Neural cell (in vitro differentiated cells): ENCODE results near the gene TXNIP. TPM values are rescaled to one million over a fixed set of nuclear protein-coding genes. Genes with fewer than 3 reads are reported as not detected.

Experiments
- polyA plus RNA-seq: library from polyadenylated mRNA; depleted of rRNA; stranded (reverse); fragments of >200 nt; gene quantifications from 2 replicates; pipeline ENCODE4 v1.2.3, GENCODE V29; 2014

The TXNIP gene
- polyA plus RNA-seq, 1 donor from 2014 or later = 140 TPM

Other genes starting within 250 kb of the TXNIP start
- 22.3 and 25.7 TPM in 2 replicates for gene RNF115, start 172.5 kb downstream of the TXNIP start, polyA plus RNA-seq
- gene POLR3C, start 172.4 kb downstream of the TXNIP start, polyA plus RNA-seq = 30.1 and 33.1 TPM in 2 replicates
- gene NUDT17, start 150.9 kb downstream of the TXNIP start, polyA plus RNA-seq = 4.5 and 5.4 TPM in 2 replicates
- gene PIAS3, start 137.5 kb downstream of the TXNIP start, polyA plus RNA-seq = 15.0 and 16.5 TPM in 2 replicates
- 0.16 TPM in 1 of 2 replicates, not detected in the other for gene ANKRD35, start 110.7 kb downstream of the TXNIP start, polyA plus RNA-seq
- gene ITGA10, start 86.5 kb downstream of the TXNIP start, polyA plus RNA-seq = 0.84 and 0.94 TPM in 2 replicates
- gene PEX11B, start 77.9 kb downstream of the TXNIP start, polyA plus RNA-seq = 49.5 and 52.4 TPM in 2 replicates
- gene RBM8A, start 69.1 kb downstream of the TXNIP start, polyA plus RNA-seq = 301 and 366 TPM in 2 replicates
- gene LIX1L, start 38.6 kb downstream of the TXNIP start, polyA plus RNA-seq = 15.7 and 17.0 TPM in 2 replicates
- 0.16 and 1.7 TPM in 2 replicates for gene ANKRD34A, start 32.0 kb downstream of the TXNIP start, polyA plus RNA-seq
- gene POLR3GL, start 31.9 kb downstream of the TXNIP start, polyA plus RNA-seq = 37.5 and 38.6 TPM in 2 replicates
- not detected in 2 replicates for gene HJV, start 25.2 kb upstream of the TXNIP start, polyA plus RNA-seq
- gene NBPF10, start 148.2 kb upstream of the TXNIP start, polyA plus RNA-seq = 0.26 and 0.34 TPM in 2 replicates
- 0.06 TPM in 1 of 2 replicates, not detected in the other for gene NOTCH2NLA, start 232.4 kb upstream of the TXNIP start, polyA plus RNA-seq